Activated CD8-positive, alpha-beta T cell treated with anti-CD3 and anti-CD28 coated beads, Interleukin-2, amount 10 ng/mL, durations not matched to agents 7 days and 5 days (primary cell): ENCODE results near the gene AFF1. TPM values are rescaled to one million over a fixed set of nuclear protein-coding genes. Genes with fewer than 3 reads are reported as not detected.

ENCODE experiments used
- ATAC-seq: fragments of 150-1000 bp; cut with Tn5 transposase; one replicate; pipeline ENCODE4 v1.10.0; 2021; ENCODE audit warnings: moderate library complexity
- CTCF ChIA-PET: fragments of 350-600 bp; sonication (Branson Sonifier 250); formaldehyde crosslinking; loops from one replicate; lab custom pipeline; 2021; ENCODE audit warnings: antibody characterized with exemption; lab: Charles Lee
- POLR2A ChIA-PET: fragments of 350-600 bp; sonication (Branson Sonifier 250); formaldehyde crosslinking; loops from one replicate; lab custom pipeline; 2021; ENCODE audit warnings: antibody characterized with exemption; lab: Charles Lee
- DNase-seq: peaks from one replicate; pipeline ENCODE4 v3.0.0-alpha.2; 2020
- H3K27ac Mint-ChIP-seq: one replicate; pipeline ENCODE4 v1.8.0; 2021; ENCODE audit warnings: mild to moderate bottlenecking, mixed read lengths
- H3K27me3 Mint-ChIP-seq: one replicate; pipeline ENCODE4 v1.8.0; 2021; ENCODE audit warnings: low read depth, mixed read lengths
- H3K36me3 Mint-ChIP-seq: one replicate; pipeline ENCODE4 v1.8.0; 2021; ENCODE audit warnings: low read depth, mixed read lengths
- H3K4me1 Mint-ChIP-seq: one replicate; pipeline ENCODE4 v1.8.0; 2021; ENCODE audit warnings: low read depth, mixed read lengths
- H3K4me3 Mint-ChIP-seq: one replicate; pipeline ENCODE4 v1.8.0; 2021; ENCODE audit warnings: mild to moderate bottlenecking, mixed read lengths
- H3K9me3 Mint-ChIP-seq: one replicate; pipeline ENCODE4 v1.8.0; 2022; ENCODE audit warnings: mixed read lengths; ENCODE audit not compliant: insufficient read depth
- total RNA-seq, 2 experiments: library from RNA; stranded (reverse); gene quantifications; one replicate each; pipeline ENCODE4 v1.2.3, GENCODE V29; 2021

AFF1 gene
- total RNA-seq, 2 experiments from 2014 or later = 47.8 to 51.6 TPM

GRCh38 chr4:87044511-87045233 lies 109.9 kb downstream of the AFF1 start:
- Mint-ChIP-seq H3K27ac (no peak overlapping the region), H3K9me3 (no peaks in the 10 kb centered on the region), H3K27me3 (no peaks in the 10 kb centered on the region), H3K36me3 (peaks cover 33% of the 10 kb centered on the region), H3K4me1 (peaks cover 19% of the 10 kb centered on the region), H3K4me3 (no peak overlapping the region)
- ATAC-seq (no peak), DNase-seq (no peak)
- ChIA-PET POLR2A (no interaction called here), CTCF (no interaction called here)

- POLR2A ChIA-PET = interaction anchor here (0.6 kb wide), 1 partner anchor 510 kb away, joined by 3 read pairs; no protein-coding TSS in a partner anchor
- CTCF ChIA-PET = no interaction called here
- H3K4me3 Mint-ChIP-seq = no peak overlapping the region
- ATAC-seq = no peak
- no peak overlapping the region for H3K27ac Mint-ChIP-seq
- DNase-seq = no peak
- peaks cover 22% of the 10 kb centered on the region for H3K4me1 Mint-ChIP-seq
- no peaks in the 10 kb centered on the region for H3K27me3 Mint-ChIP-seq
- H3K36me3 Mint-ChIP-seq = peaks cover 34% of the 10 kb centered on the region
- H3K9me3 Mint-ChIP-seq = no peaks in the 10 kb centered on the region
Measured at GRCh38 chr4:87045234-87045558, 110.4 kb downstream of the AFF1 start.

GRCh38 chr4:87045659-87046058 lies 110.8 kb downstream of the AFF1 start:
- no peak for ATAC-seq
- POLR2A ChIA-PET = interaction anchor here (0.6 kb wide), 1 partner anchor 510 kb away, joined by 3 read pairs; no protein-coding TSS in a partner anchor
- peaks cover 38% of the 10 kb centered on the region for H3K36me3 Mint-ChIP-seq

GRCh38 chr4:87046121-87046551 lies 111.3 kb downstream of the AFF1 start:
- Mint-ChIP-seq H3K36me3 (peaks cover 41% of the 10 kb centered on the region), H3K27ac (no peak overlapping the region), H3K9me3 (no peaks in the 10 kb centered on the region), H3K4me1 (peaks cover 30% of the 10 kb centered on the region), H3K4me3 (no peak overlapping the region), H3K27me3 (no peaks in the 10 kb centered on the region)
- ATAC-seq (no peak), DNase-seq (no peak)
- CTCF ChIA-PET = interaction anchor here (1.1 kb wide), 1 partner anchor 46 kb away, joined by 3 read pairs; no protein-coding TSS in a partner anchor
- POLR2A ChIA-PET = no interaction called here

More at GRCh38 chr4:87045659-87046058, 110.8 kb downstream of the AFF1 start:
- no peak for DNase-seq
- H3K9me3 Mint-ChIP-seq = no peaks in the 10 kb centered on the region
- H3K27ac Mint-ChIP-seq = no peak overlapping the region
- CTCF ChIA-PET = no interaction called here
- no peaks in the 10 kb centered on the region for H3K27me3 Mint-ChIP-seq
- peaks cover 27% of the 10 kb centered on the region for H3K4me1 Mint-ChIP-seq
- H3K4me3 Mint-ChIP-seq = no peak overlapping the region

GRCh38 chr4:87047281-87047798 lies 112.5 kb downstream of the AFF1 start:
- peaks cover 22% of the 10 kb centered on the region for H3K4me1 Mint-ChIP-seq
- CTCF ChIA-PET = interaction anchor here (1.1 kb wide), 1 partner anchor 45 kb away, joined by 3 read pairs; no protein-coding TSS in a partner anchor
- no peak for DNase-seq
- ATAC-seq = no peak
- POLR2A ChIA-PET = no interaction called here
- no peak overlapping the region for H3K4me3 Mint-ChIP-seq
- H3K9me3 Mint-ChIP-seq = no peaks in the 10 kb centered on the region
- no peak overlapping the region for H3K27ac Mint-ChIP-seq
- H3K36me3 Mint-ChIP-seq = peaks cover 48% of the 10 kb centered on the region
- H3K27me3 Mint-ChIP-seq = no peaks in the 10 kb centered on the region

- POLR2A ChIA-PET = no interaction called here
- no peaks in the 10 kb centered on the region for H3K27me3 Mint-ChIP-seq
- no peak for DNase-seq
- H3K36me3 Mint-ChIP-seq = peaks cover 56% of the 10 kb centered on the region
- no peak overlapping the region for H3K27ac Mint-ChIP-seq
- ATAC-seq = no peak
- peaks cover 21% of the 10 kb centered on the region for H3K4me1 Mint-ChIP-seq
- no peak overlapping the region for H3K4me3 Mint-ChIP-seq
- no peaks in the 10 kb centered on the region for H3K9me3 Mint-ChIP-seq
- CTCF ChIA-PET = no interaction called here
Measured at GRCh38 chr4:87049508-87049907, 114.7 kb downstream of the AFF1 start.

GRCh38 chr4:87050596-87050995 lies 115.8 kb downstream of the AFF1 start:
- Mint-ChIP-seq H3K27me3 (no peaks in the 10 kb centered on the region), H3K4me3 (no peak overlapping the region), H3K9me3 (no peaks in the 10 kb centered on the region), H3K36me3 (peaks cover 60% of the 10 kb centered on the region), H3K27ac (no peak overlapping the region), H3K4me1 (peaks cover 26% of the 10 kb centered on the region)
- POLR2A ChIA-PET = no interaction called here
- CTCF ChIA-PET = no interaction called here
- DNase-seq (no peak), ATAC-seq (no peak)

- DNase-seq = no peak
- ATAC-seq = no peak
- no peak overlapping the region for H3K4me3 Mint-ChIP-seq
- ChIA-PET POLR2A (no interaction called here), CTCF (no interaction called here)
- no peaks in the 10 kb centered on the region for H3K27me3 Mint-ChIP-seq
- H3K27ac Mint-ChIP-seq = no peak overlapping the region
- H3K36me3 Mint-ChIP-seq = peaks cover 62% of the 10 kb centered on the region
- peaks cover 26% of the 10 kb centered on the region for H3K4me1 Mint-ChIP-seq
- H3K9me3 Mint-ChIP-seq = no peaks in the 10 kb centered on the region
Measured at GRCh38 chr4:87051121-87051713, 116.4 kb downstream of the AFF1 start.

- Mint-ChIP-seq H3K4me1 (peaks cover 26% of the 10 kb centered on the region), H3K27me3 (no peaks in the 10 kb centered on the region), H3K27ac (no peak overlapping the region), H3K4me3 (no peak overlapping the region), H3K9me3 (no peaks in the 10 kb centered on the region), H3K36me3 (peaks cover 51% of the 10 kb centered on the region)
- no peak for ATAC-seq
- CTCF ChIA-PET = interaction anchor here (2.3 kb wide), 1 partner anchor 130 kb away, joined by 10 read pairs; no protein-coding TSS in a partner anchor
- no peak for DNase-seq
- POLR2A ChIA-PET = no interaction called here
Measured at GRCh38 chr4:87052615-87053014, 117.8 kb downstream of the AFF1 start.

- no peaks in the 10 kb centered on the region for H3K9me3 Mint-ChIP-seq
- H3K4me3 Mint-ChIP-seq = no peak overlapping the region
- CTCF ChIA-PET = interaction anchor here (2.3 kb wide), 1 partner anchor 131 kb away, joined by 10 read pairs; no protein-coding TSS in a partner anchor
- peaks cover 31% of the 10 kb centered on the region for H3K4me1 Mint-ChIP-seq
- peaks cover 50% of the 10 kb centered on the region for H3K36me3 Mint-ChIP-seq
- no peaks in the 10 kb centered on the region for H3K27me3 Mint-ChIP-seq
- DNase-seq (no peak), ATAC-seq (no peak)
- H3K27ac Mint-ChIP-seq = no peak overlapping the region
- POLR2A ChIA-PET = no interaction called here
Measured at GRCh38 chr4:87053176-87053658, 118.4 kb downstream of the AFF1 start.

- no peak for DNase-seq
- ChIA-PET CTCF (interaction anchor here (2.3 kb wide), 1 partner anchor 132 kb away, joined by 10 read pairs; no protein-coding TSS in a partner anchor), POLR2A (no interaction called here)
- Mint-ChIP-seq H3K4me1 (peaks cover 40% of the 10 kb centered on the region), H3K4me3 (no peak overlapping the region), H3K27me3 (no peaks in the 10 kb centered on the region), H3K36me3 (peaks cover 50% of the 10 kb centered on the region), H3K9me3 (no peaks in the 10 kb centered on the region), H3K27ac (no peak overlapping the region)
- ATAC-seq = no peak
Measured at GRCh38 chr4:87053802-87054767, 119.3 kb downstream of the AFF1 start.
